C4-2B (cell line): Measurements from ENCODE around the gene SFT2D1.

Experiments used
- CTCF ChIP-seq: fragments of 450-650 bp; conservative IDR thresholded peaks from 2 replicates; pipeline ENCODE4 v1.5.1; 2017; ENCODE audit warnings: mild to moderate bottlenecking
- ZFX ChIP-seq: fragments of 450-650 bp; IDR thresholded peaks from 2 replicates; pipeline ENCODE4 v1.6.1; 2017

- TF ChIP-seq CTCF (no peak), ZFX (no peak)
Measured at GRCh38 chr6:166304106-166304505, 38.2 kb downstream of the SFT2D1 start.
